HG02571 (cell line): Measurements from ENCODE around the gene SOBP.
A peak's percentile ranks its signal among the peaks of the same experiment; 100 is the strongest.

ENCODE experiments used
- ATAC-seq: cut with Tn5 transposase; IDR thresholded peaks from one replicate; pipeline ENCODE4 v1.9.1; 2021; ENCODE audit warnings: mild to moderate bottlenecking, moderate library complexity; ENCODE audit not compliant: unreplicated experiment

SOBP gene

GRCh38 chr6:107655245-107655644 lies 165.3 kb downstream of the SOBP start:
- ATAC-seq: no peak

- ATAC-seq: no peak
Observed at GRCh38 chr6:107655864-107656263, 165.9 kb downstream of the SOBP start.

GRCh38 chr6:107656401-107656800 lies 166.5 kb downstream of the SOBP start:
- no peak for ATAC-seq

- no peak for ATAC-seq
Observed at GRCh38 chr6:107656883-107657282, 167.0 kb downstream of the SOBP start.

- no peak for ATAC-seq
Observed at GRCh38 chr6:107657373-107657754, 167.4 kb downstream of the SOBP start.

- peak; percentile 91 for ATAC-seq
Observed at GRCh38 chr6:107657755-107658461, 168.0 kb downstream of the SOBP start.

- no peak for ATAC-seq
Observed at GRCh38 chr6:107658920-107659865, 169.3 kb downstream of the SOBP start.

- no peak for ATAC-seq
Observed at GRCh38 chr6:107660839-107661238, 170.9 kb downstream of the SOBP start.

- no peak for ATAC-seq
Observed at GRCh38 chr6:107661291-107661690, 171.4 kb downstream of the SOBP start.

- ATAC-seq: no peak
Observed at GRCh38 chr6:107662333-107662732, 172.4 kb downstream of the SOBP start.

- ATAC-seq: no peak
Observed at GRCh38 chr6:107663308-107663707, 173.4 kb downstream of the SOBP start.

GRCh38 chr6:107665382-107665781 lies 175.5 kb downstream of the SOBP start:
- no peak for ATAC-seq

- no peak for ATAC-seq
Observed at GRCh38 chr6:107666084-107666980, 176.4 kb downstream of the SOBP start.

- ATAC-seq: no peak
Observed at GRCh38 chr6:107666981-107667601, 177.2 kb downstream of the SOBP start.

GRCh38 chr6:107667790-107668189 lies 177.9 kb downstream of the SOBP start:
- ATAC-seq: no peak

- peak; percentile 90 for ATAC-seq
Observed at GRCh38 chr6:107668743-107669474, 179.0 kb downstream of the SOBP start.

GRCh38 chr6:107670792-107671199 lies 180.9 kb downstream of the SOBP start:
- ATAC-seq: no peak

GRCh38 chr6:107673076-107673494 lies 183.2 kb downstream of the SOBP start:
- ATAC-seq: no peak

GRCh38 chr6:107674995-107675738 lies 185.2 kb downstream of the SOBP start:
- peak; percentile 89 for ATAC-seq
